H1 (cell line): ENCODE results near the gene KDR.

Experiments used
- CTCF ChIP-seq, 3 experiments: IDR thresholded peaks; 1 replicate in 2 of 3; 2 replicates in 1 of 3; pipeline versions ENCODE4 v1.5.1 to v1.6.1; 2011; ENCODE audit warnings: low read length in 3 of 3, mild to moderate bottlenecking in 3 of 3, inconsistent platforms in 2 of 3, low read depth in 1 of 3, moderate library complexity in 1 of 3; ENCODE audit not compliant: insufficient read depth in 1 of 3; ENCODE audit errors: control extremely low read depth in 1 of 3
- EZH2 ChIP-seq: fragments of 200-600 bp; sonication (generic); IDR thresholded peaks from 2 replicates; pipeline ENCODE4 v1.7.1; 2012; ENCODE audit warnings: low read depth, mild to moderate bottlenecking, moderate library complexity, low read length, inconsistent platforms; ENCODE audit not compliant: severe bottlenecking
- GABPA ChIP-seq: IDR thresholded peaks from 2 replicates; pipeline ENCODE4 v1.6.1; 2011; ENCODE audit warnings: mild to moderate bottlenecking, low read length, moderate library complexity, borderline replicate concordance; ENCODE audit not compliant: insufficient read depth
- POLR2A ChIP-seq, 2 experiments: IDR thresholded peaks; 1 replicate in 1 of 2; 2 replicates in 1 of 2; pipeline ENCODE4 v1.6.1; 2011; ENCODE audit warnings: low read depth in 2 of 2, low read length in 2 of 2, mild to moderate bottlenecking in 2 of 2; ENCODE audit errors: control extremely low read depth in 1 of 2
- SP1 ChIP-seq: IDR thresholded peaks from 2 replicates; pipeline ENCODE4 v1.6.1; 2011; ENCODE audit warnings: low read depth, low read length
- SUZ12 ChIP-seq: fragments of 200-600 bp; sonication (generic); IDR thresholded peaks from 2 replicates; pipeline ENCODE4 v1.6.1; 2012; ENCODE audit warnings: mild to moderate bottlenecking, inconsistent platforms, low read length, moderate library complexity, mixed read lengths
- TCF12 ChIP-seq: IDR thresholded peaks from 2 replicates; pipeline ENCODE4 v1.6.1; 2011; ENCODE audit warnings: low read depth, mild to moderate bottlenecking, low read length

- no peak for TF ChIP-seq SUZ12
- no peak for TF ChIP-seq EZH2
- TF ChIP-seq CTCF (IDR thresholded peaks at IDR 0.05; ENCODE audit: control extremely low read depth in 1 of 3, insufficient read depth in 1 of 3, low read depth in 1 of 3, low read length in 3 of 3), result no peak
- TF ChIP-seq SP1, result no peak
- TF ChIP-seq GABPA, result no peak
- TF ChIP-seq POLR2A (IDR thresholded peaks at IDR 0.05; ENCODE audit: control extremely low read depth in 1 of 2, low read depth in 2 of 2, low read length in 2 of 2), result no peak
- TF ChIP-seq TCF12, result no peak
Measured at GRCh38 chr4:55159851-55160250, 34.5 kb upstream of the KDR start.
